GM12801 (cell line): ENCODE data around the gene TTC33.

ENCODE experiments used
- TF ChIP-seq, protein P1 (sequence below): IDR thresholded peaks from one replicate; pipeline ENCODE4 v1.5.1; 2011; ENCODE audit warnings: control low read depth; ENCODE audit not compliant: insufficient read length; ENCODE audit errors: extremely low read depth

TTC33 gene

DNA sequence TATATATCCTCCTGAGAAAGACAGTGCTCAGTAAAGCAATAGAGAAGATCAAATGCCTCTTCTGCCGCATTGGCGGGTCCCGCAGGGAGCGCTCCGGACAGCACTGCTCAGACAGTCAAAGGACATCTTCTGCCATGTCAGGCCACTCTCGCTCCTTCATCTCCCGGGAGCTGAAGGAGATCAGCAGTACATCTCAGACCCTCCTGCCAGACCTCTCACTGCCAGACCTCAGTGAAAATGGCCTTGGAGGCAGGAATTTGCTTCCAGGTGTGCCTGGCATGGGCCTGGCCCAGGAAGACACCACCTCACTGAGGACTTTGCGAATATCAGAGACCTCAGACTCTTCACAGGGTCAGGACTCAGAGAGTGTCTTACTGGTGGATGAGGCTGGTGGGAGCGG lies 63.9 kb downstream of the TTC33 start:
- TF ChIP-seq, protein P1, sequence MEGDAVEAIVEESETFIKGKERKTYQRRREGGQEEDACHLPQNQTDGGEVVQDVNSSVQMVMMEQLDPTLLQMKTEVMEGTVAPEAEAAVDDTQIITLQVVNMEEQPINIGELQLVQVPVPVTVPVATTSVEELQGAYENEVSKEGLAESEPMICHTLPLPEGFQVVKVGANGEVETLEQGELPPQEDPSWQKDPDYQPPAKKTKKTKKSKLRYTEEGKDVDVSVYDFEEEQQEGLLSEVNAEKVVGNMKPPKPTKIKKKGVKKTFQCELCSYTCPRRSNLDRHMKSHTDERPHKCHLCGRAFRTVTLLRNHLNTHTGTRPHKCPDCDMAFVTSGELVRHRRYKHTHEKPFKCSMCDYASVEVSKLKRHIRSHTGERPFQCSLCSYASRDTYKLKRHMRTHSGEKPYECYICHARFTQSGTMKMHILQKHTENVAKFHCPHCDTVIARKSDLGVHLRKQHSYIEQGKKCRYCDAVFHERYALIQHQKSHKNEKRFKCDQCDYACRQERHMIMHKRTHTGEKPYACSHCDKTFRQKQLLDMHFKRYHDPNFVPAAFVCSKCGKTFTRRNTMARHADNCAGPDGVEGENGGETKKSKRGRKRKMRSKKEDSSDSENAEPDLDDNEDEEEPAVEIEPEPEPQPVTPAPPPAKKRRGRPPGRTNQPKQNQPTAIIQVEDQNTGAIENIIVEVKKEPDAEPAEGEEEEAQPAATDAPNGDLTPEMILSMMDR: no peak

DNA sequence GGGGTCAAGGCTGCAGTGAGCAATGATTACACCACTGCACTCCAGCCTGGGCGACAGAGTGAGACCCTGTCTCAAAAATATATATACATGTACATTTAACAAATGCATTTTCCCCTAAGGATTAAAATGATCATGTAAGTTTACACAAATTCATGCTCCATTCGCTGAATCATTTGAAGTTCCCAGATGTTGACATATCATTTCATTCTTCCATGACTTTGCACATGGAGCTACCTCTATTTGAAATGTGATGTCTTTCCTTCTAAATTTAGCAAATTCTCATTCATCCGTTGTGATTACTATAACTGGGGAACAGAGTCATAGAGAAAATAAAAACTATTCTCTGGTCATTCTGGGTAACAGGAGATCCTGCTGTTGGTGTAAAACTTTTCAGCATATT lies 65.5 kb downstream of the TTC33 start:
- TF ChIP-seq, protein P1: no peak

DNA sequence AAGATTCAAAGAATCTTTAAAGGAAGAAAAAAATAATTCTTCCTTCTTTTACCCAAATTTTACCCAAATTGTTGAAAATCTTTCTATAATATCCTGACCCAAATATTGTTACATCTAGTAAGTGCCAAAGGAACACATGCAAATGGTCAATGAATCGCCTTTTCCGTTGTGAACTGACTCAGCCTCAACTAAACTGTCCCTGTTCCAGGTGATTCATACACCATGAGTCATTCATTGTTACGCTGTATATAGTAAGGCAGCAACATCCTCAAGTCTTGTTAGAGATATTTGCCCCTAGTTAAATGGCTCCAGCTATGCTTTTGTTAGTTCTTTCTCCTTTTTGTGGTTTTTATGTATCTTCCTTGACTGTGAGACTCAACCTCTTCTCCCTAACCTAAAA lies 66.3 kb downstream of the TTC33 start:
- TF ChIP-seq, protein P1: no peak

DNA sequence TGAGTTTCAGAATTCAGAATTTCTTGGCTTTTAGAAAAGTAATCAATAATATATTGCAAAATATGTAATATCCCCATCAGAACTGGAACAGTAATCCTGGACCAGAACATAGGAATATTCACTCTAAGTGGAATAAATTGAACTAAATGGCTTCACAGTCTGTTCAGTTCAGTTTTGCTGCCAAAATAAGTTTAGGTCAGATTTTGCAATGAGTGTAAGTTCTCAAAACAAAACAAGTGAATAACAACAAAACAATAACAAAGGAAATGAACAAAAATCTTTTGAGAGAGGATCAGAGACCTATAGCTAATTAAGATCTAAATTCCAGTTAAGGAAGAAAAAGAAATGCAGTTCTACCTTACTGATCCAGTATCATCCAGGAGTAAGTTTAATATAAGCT lies 66.8 kb downstream of the TTC33 start:
- TF ChIP-seq, protein P1: no peak

DNA sequence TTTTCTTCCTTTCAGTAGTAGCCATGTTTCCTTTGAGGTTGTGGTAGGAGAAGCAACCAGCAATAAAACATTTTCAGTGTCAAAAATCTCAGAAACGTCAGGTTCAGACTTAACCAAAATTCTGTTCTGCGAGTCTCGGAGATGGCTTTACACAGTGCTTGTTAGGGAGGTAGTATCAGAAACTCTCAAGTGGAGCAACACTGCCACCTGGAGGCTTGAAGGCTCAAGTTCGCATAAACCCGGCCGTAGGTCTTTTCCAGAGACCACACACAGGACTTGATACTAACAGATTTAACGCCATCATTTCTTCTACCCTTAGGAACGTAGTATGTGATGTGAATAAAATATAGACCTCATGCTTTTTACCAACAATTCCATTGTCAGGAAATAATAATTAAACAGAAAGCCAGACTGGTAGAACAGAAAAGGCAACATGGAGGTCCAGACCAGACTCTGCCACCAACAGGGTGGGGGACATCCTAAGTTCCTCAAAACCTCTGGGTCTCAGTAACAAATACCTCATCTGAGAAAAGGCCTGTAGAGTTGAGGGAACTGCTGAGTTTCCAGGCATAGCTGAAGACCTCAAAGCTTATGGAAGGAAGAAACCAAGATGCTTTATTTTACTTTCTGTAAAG lies 67.5 kb downstream of the TTC33 start:
- TF ChIP-seq, protein P1: no peak

DNA sequence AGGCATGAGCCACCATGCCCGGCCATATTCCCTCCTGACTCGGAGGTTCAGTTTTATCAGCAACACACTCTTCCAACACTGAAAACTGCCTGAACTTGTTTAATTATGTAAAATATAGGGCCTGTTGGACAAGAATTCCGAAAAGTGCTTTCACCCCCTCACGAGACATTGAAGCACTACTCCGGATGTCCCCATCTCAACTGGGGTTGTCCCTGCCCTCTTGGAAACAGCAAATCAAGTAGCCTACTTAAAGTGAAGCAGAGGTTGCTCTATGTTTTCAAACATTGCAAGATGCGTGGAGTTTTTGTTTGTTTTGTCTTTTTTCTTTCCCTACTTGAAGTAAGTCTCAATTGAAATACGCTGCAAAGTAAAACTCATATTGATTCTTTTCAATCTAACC lies 68.4 kb downstream of the TTC33 start:
- TF ChIP-seq, protein P1: no peak

DNA sequence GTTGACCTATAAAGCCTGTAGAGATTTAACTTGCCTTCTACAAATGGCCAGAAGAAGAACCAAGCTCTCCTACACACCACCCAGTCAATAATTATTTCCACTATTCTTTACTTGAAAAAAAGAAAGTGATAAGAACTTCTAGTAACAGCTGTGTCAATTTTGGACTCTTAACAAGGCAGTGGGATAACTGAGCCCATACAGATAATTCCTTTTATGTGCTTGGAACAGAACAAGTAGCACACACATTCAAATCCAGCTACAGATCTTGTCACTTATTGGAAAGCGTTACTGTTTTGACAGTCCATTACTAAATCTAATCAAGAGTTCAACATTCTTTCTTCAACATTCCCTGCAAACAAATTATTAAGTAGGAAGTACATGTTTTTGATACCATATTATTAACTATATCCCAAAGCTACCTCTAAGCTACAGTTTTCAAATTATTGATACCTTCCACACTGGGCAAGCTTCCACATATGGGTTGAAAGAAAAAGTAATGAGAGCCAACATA lies 69.7 kb downstream of the TTC33 start:
- TF ChIP-seq, protein P1: no peak
